Hepatocyte (in vitro differentiated cells): ENCODE data around the gene PIGB. TPM values are rescaled to one million over a fixed set of nuclear protein-coding genes. Genes with fewer than 3 reads are reported as not detected.

Experiments
- DNase-seq: peaks from one replicate; pipeline ENCODE4 v3.0.0-alpha.2; 2016; ENCODE audit warnings: low spot score
- H2AFZ ChIP-seq: fragments of 200-600 bp; sonication (generic); 2 replicates; pipeline ENCODE4 v1.6.0; 2016; ENCODE audit warnings: antibody characterized with exemption, mild to moderate bottlenecking
- H3K27ac ChIP-seq: fragments of 200-600 bp; sonication (generic); 2 replicates; pipeline ENCODE4 v1.5.1; 2016; ENCODE audit warnings: mild to moderate bottlenecking
- H3K27me3 ChIP-seq: fragments of 200-600 bp; sonication (generic); 2 replicates; pipeline ENCODE4 v1.6.1; 2016
- H3K36me3 ChIP-seq: fragments of 200-600 bp; sonication (generic); replicated peaks from 2 replicates; pipeline ENCODE4 v1.5.1; 2016; ENCODE audit warnings: low read depth; ENCODE audit not compliant: insufficient read depth
- H3K4me1 ChIP-seq: fragments of 200-600 bp; sonication (generic); 2 replicates; pipeline ENCODE4 v1.5.1; 2016; ENCODE audit warnings: mild to moderate bottlenecking, moderate library complexity; ENCODE audit not compliant: insufficient read depth
- H3K4me2 ChIP-seq: fragments of 200-600 bp; sonication (generic); 2 replicates; pipeline ENCODE4 v1.6.0; 2016
- H3K4me3 ChIP-seq: fragments of 200-600 bp; sonication (generic); 2 replicates; pipeline ENCODE4 v1.5.1; 2016; ENCODE audit warnings: mild to moderate bottlenecking
- H3K79me2 ChIP-seq: fragments of 200-600 bp; sonication (generic); 2 replicates; pipeline ENCODE4 v1.6.0; 2017; ENCODE audit warnings: mild to moderate bottlenecking
- H3K9me2 ChIP-seq: fragments of 200-600 bp; sonication (generic); replicated peaks from 2 replicates; pipeline ENCODE4 v1.6.0; 2017; ENCODE audit warnings: mild to moderate bottlenecking; ENCODE audit not compliant: insufficient read depth
- H3K9me3 ChIP-seq: fragments of 200-600 bp; sonication (generic); 2 replicates; pipeline ENCODE4 v1.5.1; 2016; ENCODE audit warnings: low read depth, mild to moderate bottlenecking
- H4K20me1 ChIP-seq: fragments of 200-600 bp; sonication (generic); 2 replicates; pipeline ENCODE4 v1.6.0; 2016; ENCODE audit warnings: mild to moderate bottlenecking; ENCODE audit not compliant: insufficient read depth, poor library complexity, severe bottlenecking
- CTCF ChIP-seq: fragments of 200-600 bp; sonication (generic); IDR thresholded peaks from 2 replicates; pipeline ENCODE4 v1.5.1; 2016; ENCODE audit warnings: antibody characterized with exemption, mild to moderate bottlenecking; ENCODE audit not compliant: poor library complexity
- EZH2 ChIP-seq: fragments of 200-600 bp; sonication (generic); IDR thresholded peaks from 2 replicates; pipeline ENCODE4 v1.6.1; 2016; ENCODE audit warnings: antibody characterized with exemption, mild to moderate bottlenecking, borderline replicate concordance
- EZH2phosphoT487 ChIP-seq: fragments of 200-600 bp; sonication (generic); IDR thresholded peaks from one replicate; pipeline ENCODE4 v1.6.1; 2018; ENCODE audit warnings: antibody characterized with exemption, mild to moderate bottlenecking, low read depth, moderate library complexity; ENCODE audit not compliant: unreplicated experiment, severe bottlenecking
- WGBS: methylation state at CpG from one replicate; pipeline ENCODE4 v1.1.6; 2016; ENCODE audit warnings: low lambda C conversion rate; ENCODE audit errors: missing lambda C conversion rate; 5-methylcytosine and 5-hydroxymethylcytosine counted together
- polyA plus RNA-seq: library from polyadenylated mRNA; unstranded; fragments of >200 nt; fragmentation: Nextera tagmentation; extraction: Ambion mirVana; gene quantifications from 2 replicates; pipeline ENCODE4 v1.2.1, GENCODE V29; 2016
- total RNA-seq: library from RNA; depleted of rRNA; stranded (reverse); fragments of >200 nt; gene quantifications from 2 replicates; pipeline ENCODE4 v1.2.3, GENCODE V29; 2014

The PIGB gene
- total and polyA plus RNA-seq, 2 experiments from 2014 or later = 12.1 to 13.5 TPM

- H3K4me1 ChIP-seq = no peaks in the 10 kb centered on the region
- WGBS = 96% methylated on average over 5 of the region's 5 CpGs
- no peaks in the 10 kb centered on the region for H3K9me3 ChIP-seq
- H3K9me2 ChIP-seq = no peaks in the 10 kb centered on the region
- no peaks in the 10 kb centered on the region for H3K79me2 ChIP-seq
- no peak overlapping the region for H3K4me2 ChIP-seq
- no peaks in the 10 kb centered on the region for H4K20me1 ChIP-seq
- H3K27ac ChIP-seq = no peak overlapping the region
- H3K27me3 ChIP-seq = no peaks in the 10 kb centered on the region
- DNase-seq = no peak
- no peak overlapping the region for H2AFZ ChIP-seq
- no peaks in the 10 kb centered on the region for H3K36me3 ChIP-seq
- TF ChIP-seq EZH2phosphoT487 (no peak), CTCF (no peak)
- no peak overlapping the region for H3K4me3 ChIP-seq
Measured at GRCh38 chr15:55356985-55357585, 38.1 kb downstream of the PIGB start.

GRCh38 chr15:55357774-55358173 is 38.8 kb downstream of the PIGB start:
- Histone ChIP-seq H3K4me2 (no peak overlapping the region), H3K9me2 (no peaks in the 10 kb centered on the region), H3K27me3 (no peaks in the 10 kb centered on the region), H3K4me3 (no peak overlapping the region), H3K9me3 (no peaks in the 10 kb centered on the region), H2AFZ (no peak overlapping the region), H3K36me3 (no peaks in the 10 kb centered on the region), H3K4me1 (no peaks in the 10 kb centered on the region), H4K20me1 (no peaks in the 10 kb centered on the region), H3K27ac (no peak overlapping the region), H3K79me2 (no peaks in the 10 kb centered on the region)
- 92% methylated on average over 2 of the region's 2 CpGs for WGBS
- no peak for DNase-seq
- TF ChIP-seq CTCF (no peak), EZH2 (no peak), EZH2phosphoT487 (no peak)

GRCh38 chr15:55358471-55358870 is 39.4 kb downstream of the PIGB start:
- H3K79me2 ChIP-seq = no peaks in the 10 kb centered on the region
- H3K9me2 ChIP-seq = no peaks in the 10 kb centered on the region
- TF ChIP-seq EZH2 (no peak), CTCF (no peak), EZH2phosphoT487 (no peak)
- no peaks in the 10 kb centered on the region for H3K9me3 ChIP-seq
- H3K27ac ChIP-seq = no peak overlapping the region
- H2AFZ ChIP-seq = no peak overlapping the region
- no peaks in the 10 kb centered on the region for H3K4me1 ChIP-seq
- no peak overlapping the region for H3K4me3 ChIP-seq
- H3K27me3 ChIP-seq = no peaks in the 10 kb centered on the region
- H3K4me2 ChIP-seq = no peak overlapping the region
- no peaks in the 10 kb centered on the region for H3K36me3 ChIP-seq
- no peak for DNase-seq
- no peaks in the 10 kb centered on the region for H4K20me1 ChIP-seq

GRCh38 chr15:55360256-55360655 is 41.2 kb downstream of the PIGB start:
- Histone ChIP-seq H3K27me3 (no peaks in the 10 kb centered on the region), H3K9me2 (no peaks in the 10 kb centered on the region), H3K27ac (no peak overlapping the region), H3K36me3 (no peaks in the 10 kb centered on the region), H3K4me1 (no peaks in the 10 kb centered on the region), H3K9me3 (no peaks in the 10 kb centered on the region), H3K4me2 (no peak overlapping the region), H2AFZ (no peak overlapping the region), H4K20me1 (no peaks in the 10 kb centered on the region), H3K4me3 (no peak overlapping the region), H3K79me2 (no peaks in the 10 kb centered on the region)
- no peak for DNase-seq
- TF ChIP-seq CTCF = no peak
- TF ChIP-seq EZH2phosphoT487 = no peak
- TF ChIP-seq EZH2 = no peak
- WGBS = 80% methylated on average over 6 of the region's 6 CpGs
